Neural crest cell (in vitro differentiated cells): ENCODE results near the gene GFPT2. TPM values are rescaled to one million over a fixed set of nuclear protein-coding genes. Genes with fewer than 3 reads are reported as not detected.

Experiments
- DNase-seq: peaks from one replicate; pipeline ENCODE4 v3.0.0; 2021; ENCODE audit warnings: low read depth, mixed read lengths, low spot score
- H3K27ac Mint-ChIP-seq: one replicate; pipeline ENCODE4 v1.8.0; 2021; ENCODE audit warnings: mild to moderate bottlenecking, mixed read lengths; ENCODE audit not compliant: unreplicated experiment
- H3K27me3 Mint-ChIP-seq: 2 replicates; pipeline ENCODE4 v1.8.0; 2021; ENCODE audit warnings: low read depth, mild to moderate bottlenecking, mixed read lengths
- H3K36me3 Mint-ChIP-seq: 2 replicates; pipeline ENCODE4 v1.8.0; 2021; ENCODE audit warnings: low read depth, mild to moderate bottlenecking, mixed read lengths
- H3K4me1 Mint-ChIP-seq: 2 replicates; pipeline ENCODE4 v1.8.0; 2021; ENCODE audit warnings: mixed read lengths
- H3K4me3 Mint-ChIP-seq: one replicate; pipeline ENCODE4 v1.8.0; 2021; ENCODE audit warnings: mild to moderate bottlenecking, mixed read lengths
- H3K9me3 Mint-ChIP-seq: 2 replicates; pipeline ENCODE4 v1.8.0; 2021; ENCODE audit warnings: mixed read lengths
- CTCF ChIP-seq: fragments of 200-600 bp; sonication (generic); conservative IDR thresholded peaks from 2 replicates; pipeline ENCODE4 v1.5.0; 2021; ENCODE audit warnings: antibody characterized with exemption, mild to moderate bottlenecking
- total RNA-seq: library from RNA; stranded (reverse); gene quantifications from 2 replicates; pipeline ENCODE4 v1.2.1, GENCODE V29; 2021

Gene GFPT2
- total RNA-seq, 1 donor from 2014 or later, result 12.5 TPM

- no peak for DNase-seq
- no peak for TF ChIP-seq CTCF
Observed at GRCh38 chr5:180380856-180381255, 27.7 kb upstream of the GFPT2 start.

GRCh38 chr5:180380441-180380840, 27.3 kb upstream of the GFPT2 start:
- TF ChIP-seq CTCF, result no peak
- Mint-ChIP-seq H3K27me3 (no peaks in the 10 kb centered on the region), H3K9me3 (no peaks in the 10 kb centered on the region), H3K27ac (no peak overlapping the region), H3K4me3 (no peak overlapping the region), H3K36me3 (no peaks in the 10 kb centered on the region), H3K4me1 (no peaks in the 10 kb centered on the region)
- DNase-seq, result no peak

More at GRCh38 chr5:180380856-180381255, 27.7 kb upstream of the GFPT2 start:
- Mint-ChIP-seq H3K36me3 (no peaks in the 10 kb centered on the region), H3K4me3 (no peak overlapping the region), H3K9me3 (no peaks in the 10 kb centered on the region), H3K4me1 (no peaks in the 10 kb centered on the region), H3K27me3 (no peaks in the 10 kb centered on the region), H3K27ac (no peak overlapping the region)

GRCh38 chr5:180379355-180380070, 26.4 kb upstream of the GFPT2 start:
- no peaks in the 10 kb centered on the region for H3K9me3 Mint-ChIP-seq
- H3K4me1 Mint-ChIP-seq, result no peaks in the 10 kb centered on the region
- H3K27ac Mint-ChIP-seq, result no peak overlapping the region
- no peak for TF ChIP-seq CTCF
- no peak overlapping the region for H3K4me3 Mint-ChIP-seq
- no peaks in the 10 kb centered on the region for H3K36me3 Mint-ChIP-seq
- no peak for DNase-seq
- no peaks in the 10 kb centered on the region for H3K27me3 Mint-ChIP-seq

GRCh38 chr5:180378438-180379344, 25.6 kb upstream of the GFPT2 start:
- H3K27me3 Mint-ChIP-seq, result no peaks in the 10 kb centered on the region
- H3K4me3 Mint-ChIP-seq, result no peak overlapping the region
- no peaks in the 10 kb centered on the region for H3K9me3 Mint-ChIP-seq

More at GRCh38 chr5:180378438-180379344, 25.6 kb upstream of the GFPT2 start:
- H3K36me3 Mint-ChIP-seq, result no peaks in the 10 kb centered on the region
- H3K27ac Mint-ChIP-seq, result no peak overlapping the region
- TF ChIP-seq CTCF, result no peak
- H3K4me1 Mint-ChIP-seq, result no peaks in the 10 kb centered on the region
- no peak for DNase-seq
